Measurements from ENCODE around the gene NOC4L. TPM values are rescaled to one million over a fixed set of nuclear protein-coding genes. Genes with fewer than 3 reads are reported as not detected.
A peak's percentile ranks its signal among the peaks of the same experiment; 100 is the strongest.

Gene NOC4L
- total and polyA plus RNA-seq, 2 of the 4 experiments (the other 2 are of a cell fraction), result 5.2 to 13.4 TPM

GRCh38 chr12:132170637-132171292, 26.5 kb downstream of the NOC4L start:
- Histone ChIP-seq H3K79me1 (ENCODE audit: low read depth in 1 of 2, low read length in 2 of 2) (no peaks in the 10 kb centered on the region), H3K9ac (ENCODE audit: low read depth, low read length) (no peak overlapping the region), H4K5ac (ENCODE audit: low read depth, low read length) (no peak overlapping the region), H3K4me3 (ENCODE audit: insufficient read depth, low read depth, low read length) (no peak overlapping the region), H3K27me3 (ENCODE audit: control insufficient read depth, insufficient read depth, low read length) (peaks cover 45% of the 10 kb centered on the region), H2AK9ac (replicated peaks; ENCODE audit: low read depth, low read length, poor library complexity) (no peak overlapping the region), H4K8ac (ENCODE audit: low read depth in 2 of 2, low read length in 2 of 2) (no peak overlapping the region), H3K23ac (ENCODE audit: low read depth, low read length) (no peak overlapping the region), H2AK5ac (ENCODE audit: low read depth, low read length) (no peak overlapping the region), H3K18ac (ENCODE audit: low read depth, low read length) (no peak overlapping the region), H2AFZ (replicated peaks; ENCODE audit: low read length, poor library complexity) (peak overlapping the region; percentile 4), H3K4me1 (ENCODE audit: control insufficient read depth, insufficient read depth, low read length) (peaks cover 8% of the 10 kb centered on the region; the same call in 1 of the 2 replicates), H2BK120ac (ENCODE audit: low read depth, low read length) (no peak overlapping the region), H4K91ac (ENCODE audit: insufficient read depth, low read depth, low read length) (no peak overlapping the region), H3K14ac (replicated peaks; ENCODE audit: low read depth, low read length) (no peak overlapping the region), H3K4me2 (ENCODE audit: low read depth, low read length) (no peak overlapping the region), H2BK5ac (ENCODE audit: low read depth, low read length, poor library complexity, severe bottlenecking) (no peak overlapping the region), H4K20me1 (ENCODE audit: insufficient read depth, low read length) (no peaks in the 10 kb centered on the region; the same call in 1 of the 2 replicates), H3K27ac (ENCODE audit: insufficient read depth, low read length) (no peak overlapping the region), H3K9me3 (ENCODE audit: control insufficient read depth, insufficient read depth, low read length) (no peaks in the 10 kb centered on the region), H3K9me1 (ENCODE audit: insufficient read depth, low read length) (no peaks in the 10 kb centered on the region; the same call in 1 of the 2 replicates), H3K56ac (ENCODE audit: extremely low read depth, insufficient read depth, low read length) (no peak overlapping the region), H3K4ac (ENCODE audit: low read depth, low read length) (no peak overlapping the region), H2BK20ac (ENCODE audit: low read depth, low read length) (no peak overlapping the region), H2BK15ac (ENCODE audit: low read depth, low read length) (no peak overlapping the region), H3K36me3 (ENCODE audit: control insufficient read depth, insufficient read depth, low read length) (no peaks in the 10 kb centered on the region)
- dilution Hi-C loops (cut with HindIII; ENCODE audit: low sequenced_read_pairs, unreplicated experiment) (no loop called here), in situ Hi-C loops (cut with MboI; ENCODE audit: low sequenced_read_pairs) (no loop called here), intact Hi-C loops (cut with micrococcal nuclease) (no loop called here)
- ChIA-PET CTCF (no interaction called here), POLR2A (ENCODE audit: unreplicated experiment) (no interaction called here)
- no peak for TF ChIP-seq CTCF (conservative IDR thresholded peaks at IDR 0.05; ENCODE audit: low read depth, low read length)
- no peak for TF ChIP-seq SMC3 (IDR thresholded peaks at IDR 0.05; ENCODE audit: low read depth, low read length)
- TF ChIP-seq MXI1 (IDR thresholded peaks at IDR 0.05; ENCODE audit: borderline replicate concordance, low read depth, low read length), result no peak
- TF ChIP-seq MAFK (IDR thresholded peaks at IDR 0.05; ENCODE audit: low read depth, low read length), result no peak
- TF ChIP-seq ELK1 (IDR thresholded peaks at IDR 0.05; ENCODE audit: borderline replicate concordance, low read depth, low read length), result no peak
- TF ChIP-seq RCOR1 (IDR thresholded peaks at IDR 0.05; ENCODE audit: insufficient replicate concordance, low read length), result no peak
- TF ChIP-seq MAZ (IDR thresholded peaks at IDR 0.05; ENCODE audit: borderline replicate concordance, low read depth, low read length), result no peak
- TF ChIP-seq CEBPB (IDR thresholded peaks at IDR 0.05; ENCODE audit: low read depth, low read length), result no peak
- DNase-seq (no peak), ATAC-seq (ENCODE audit: low read depth) (no peak)
- no TSS peak for BruUV-seq (replicated peaks)
- WGBS, 2 experiments (ENCODE audit: extremely low coverage in 2 of 2, insufficient read length in 1 of 2), result 65% methylated on average over 27 of the region's 33 CpGs; no CpG with 5 or more reads in 1 of the 2 experiments
